Nephron progenitor cell (in vitro differentiated cells): ENCODE results near the gene ECM2.

Experiments
- DNase-seq: peaks from one replicate; pipeline ENCODE4 v3.0.0; 2021
- H3K27ac Mint-ChIP-seq: 2 replicates; pipeline ENCODE4 v1.8.0; 2021; ENCODE audit warnings: mild to moderate bottlenecking, moderate library complexity, mixed read lengths
- H3K27me3 Mint-ChIP-seq: 2 replicates; pipeline ENCODE4 v1.8.0; 2021; ENCODE audit warnings: mild to moderate bottlenecking, low read depth, mixed read lengths; ENCODE audit not compliant: poor library complexity
- H3K36me3 Mint-ChIP-seq: 2 replicates; pipeline ENCODE4 v1.8.0; 2021; ENCODE audit warnings: low read depth, mixed read lengths
- H3K4me1 Mint-ChIP-seq: 2 replicates; pipeline ENCODE4 v1.8.0; 2021; ENCODE audit warnings: mixed read lengths
- H3K4me3 Mint-ChIP-seq: 2 replicates; pipeline ENCODE4 v1.8.0; 2021; ENCODE audit warnings: mild to moderate bottlenecking, moderate library complexity, mixed read lengths
- H3K9me3 Mint-ChIP-seq: 2 replicates; pipeline ENCODE4 v1.8.0; 2021; ENCODE audit warnings: mild to moderate bottlenecking, moderate library complexity, mixed read lengths
- TF ChIP-seq, protein P1 (sequence below): fragments of 200-600 bp; sonication (generic); IDR thresholded peaks from 2 replicates; pipeline ENCODE4 v1.5.0; 2021; ENCODE audit warnings: antibody characterized with exemption

Gene ECM2

DNA sequence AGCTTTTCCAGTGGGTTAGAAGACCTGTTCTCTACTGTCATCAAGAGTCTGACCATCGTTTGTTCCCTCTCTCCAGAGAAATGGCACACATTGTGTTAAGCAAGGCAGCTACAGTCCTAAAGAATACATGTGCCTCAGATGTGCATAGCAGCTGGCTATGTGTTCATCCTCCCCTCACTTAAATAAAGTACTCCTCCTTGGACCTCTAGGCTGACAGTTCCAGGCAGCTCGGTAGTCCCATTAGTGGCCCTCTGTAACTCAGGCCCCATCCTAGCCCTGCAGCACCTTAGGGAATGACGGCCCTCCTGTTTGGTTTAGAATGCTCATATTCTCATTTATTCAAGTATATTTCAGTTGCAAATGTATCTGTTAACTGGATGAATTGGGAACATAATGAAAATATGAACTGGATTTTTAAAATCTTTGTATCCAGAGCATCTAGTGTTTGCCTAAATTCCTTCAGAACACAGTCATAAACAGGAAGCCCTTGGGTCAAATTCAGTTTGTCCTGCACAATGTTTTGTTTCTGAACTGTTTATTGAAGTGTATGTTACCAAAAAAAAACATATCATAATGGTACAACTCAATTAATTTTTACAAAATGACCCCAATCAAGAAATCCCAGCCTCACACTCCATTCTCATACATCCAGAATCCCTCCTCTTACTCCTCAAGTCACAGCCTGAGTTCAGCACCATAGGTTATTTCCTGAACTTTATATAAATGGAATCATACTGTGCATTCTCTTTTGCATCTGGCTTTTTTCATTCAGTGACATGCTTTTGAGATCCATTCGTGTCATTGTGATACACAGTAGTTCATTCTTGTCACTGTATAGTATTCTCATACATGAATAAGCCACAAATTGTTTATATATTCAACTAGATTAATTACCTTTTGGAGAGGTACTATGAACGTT lies 51.9 kb downstream of the ECM2 start:
- DNase-seq = no peak
- H3K27me3 Mint-ChIP-seq = no peaks in the 10 kb centered on the region
- H3K36me3 Mint-ChIP-seq = no peaks in the 10 kb centered on the region
- H3K27ac Mint-ChIP-seq = no peak overlapping the region
- TF ChIP-seq, protein P1, sequence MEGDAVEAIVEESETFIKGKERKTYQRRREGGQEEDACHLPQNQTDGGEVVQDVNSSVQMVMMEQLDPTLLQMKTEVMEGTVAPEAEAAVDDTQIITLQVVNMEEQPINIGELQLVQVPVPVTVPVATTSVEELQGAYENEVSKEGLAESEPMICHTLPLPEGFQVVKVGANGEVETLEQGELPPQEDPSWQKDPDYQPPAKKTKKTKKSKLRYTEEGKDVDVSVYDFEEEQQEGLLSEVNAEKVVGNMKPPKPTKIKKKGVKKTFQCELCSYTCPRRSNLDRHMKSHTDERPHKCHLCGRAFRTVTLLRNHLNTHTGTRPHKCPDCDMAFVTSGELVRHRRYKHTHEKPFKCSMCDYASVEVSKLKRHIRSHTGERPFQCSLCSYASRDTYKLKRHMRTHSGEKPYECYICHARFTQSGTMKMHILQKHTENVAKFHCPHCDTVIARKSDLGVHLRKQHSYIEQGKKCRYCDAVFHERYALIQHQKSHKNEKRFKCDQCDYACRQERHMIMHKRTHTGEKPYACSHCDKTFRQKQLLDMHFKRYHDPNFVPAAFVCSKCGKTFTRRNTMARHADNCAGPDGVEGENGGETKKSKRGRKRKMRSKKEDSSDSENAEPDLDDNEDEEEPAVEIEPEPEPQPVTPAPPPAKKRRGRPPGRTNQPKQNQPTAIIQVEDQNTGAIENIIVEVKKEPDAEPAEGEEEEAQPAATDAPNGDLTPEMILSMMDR = no peak
- H3K4me3 Mint-ChIP-seq = no peak overlapping the region
- peaks cover 6% of the 10 kb centered on the region for H3K4me1 Mint-ChIP-seq
- no peaks in the 10 kb centered on the region for H3K9me3 Mint-ChIP-seq

DNA sequence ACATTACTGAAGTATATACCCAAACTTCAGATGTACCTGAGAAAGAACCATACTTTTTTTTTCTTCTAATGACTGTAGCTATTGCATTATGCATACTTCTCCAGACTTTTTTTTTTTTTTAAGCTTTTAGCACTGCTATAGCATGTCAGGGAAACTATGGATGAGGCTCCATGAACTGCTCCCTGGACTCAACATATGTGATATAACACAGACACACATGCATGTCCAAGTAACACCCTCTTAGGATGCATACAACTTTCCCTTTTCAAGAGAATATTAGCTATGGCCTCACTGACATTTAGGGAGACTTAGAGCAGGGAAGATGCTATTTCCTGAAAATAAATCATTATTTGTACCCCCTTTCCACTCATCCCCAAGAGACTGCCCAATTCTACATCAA lies 53.0 kb downstream of the ECM2 start:
- Mint-ChIP-seq H3K9me3 (no peaks in the 10 kb centered on the region), H3K4me1 (peaks cover 6% of the 10 kb centered on the region), H3K27me3 (no peaks in the 10 kb centered on the region), H3K36me3 (no peaks in the 10 kb centered on the region), H3K4me3 (no peak overlapping the region), H3K27ac (no peak overlapping the region)
- TF ChIP-seq, protein P1 = no peak
- DNase-seq = no peak

GRCh38 chr9:92482329-92482728 lies 53.5 kb downstream of the ECM2 start, which contains the start of gene ASPN:
TSS of gene ASPN (minus strand) at chr9:92482506.
- DNase-seq = no peak
- no peak within 1 kb of the TSS for H3K27ac Mint-ChIP-seq
- H3K4me3 Mint-ChIP-seq = no peak within 1 kb of the TSS
- no peaks in the 10 kb centered on the region for H3K27me3 Mint-ChIP-seq
- no peaks in the 10 kb centered on the region for H3K9me3 Mint-ChIP-seq
- TF ChIP-seq, protein P1 = no peak
- H3K36me3 Mint-ChIP-seq = no peaks in the 10 kb centered on the region
- H3K4me1 Mint-ChIP-seq = peaks cover 6% of the 10 kb centered on the region

GRCh38 chr9:92480986-92481633 lies 54.7 kb downstream of the ECM2 start:
- Mint-ChIP-seq H3K4me1 (peaks cover 6% of the 10 kb centered on the region), H3K27ac (no peak overlapping the region), H3K36me3 (no peaks in the 10 kb centered on the region), H3K4me3 (no peak overlapping the region), H3K27me3 (no peaks in the 10 kb centered on the region), H3K9me3 (no peaks in the 10 kb centered on the region)
- TF ChIP-seq, protein P1 = no peak
- DNase-seq = no peak

DNA sequence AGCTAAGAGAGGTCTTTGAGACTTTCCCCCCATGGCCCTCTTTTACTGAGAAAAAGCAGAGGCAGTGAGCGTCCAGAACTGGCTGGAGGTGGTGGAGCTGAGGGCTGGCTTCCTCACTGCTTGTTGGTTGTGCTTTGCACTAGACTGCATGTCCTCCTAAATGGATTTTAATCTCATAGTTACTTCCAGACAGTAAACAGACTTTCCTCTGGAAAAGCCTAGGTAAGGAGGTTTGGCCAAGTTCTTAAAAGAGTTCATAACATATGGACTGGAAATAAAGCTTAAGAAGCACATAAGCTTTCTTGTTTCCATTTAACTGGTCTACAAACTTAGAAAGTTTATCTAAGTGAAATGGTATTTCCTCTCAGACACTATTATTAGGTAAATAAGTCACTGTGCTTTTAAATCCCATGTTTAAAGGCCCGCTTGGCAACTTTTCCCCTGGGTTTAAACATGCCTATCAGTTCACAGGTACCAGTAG lies 55.5 kb downstream of the ECM2 start:
- no peak for DNase-seq
- TF ChIP-seq, protein P1 = no peak
- no peaks in the 10 kb centered on the region for H3K36me3 Mint-ChIP-seq
- H3K27ac Mint-ChIP-seq = no peak overlapping the region
- H3K4me3 Mint-ChIP-seq = no peak overlapping the region
- H3K27me3 Mint-ChIP-seq = no peaks in the 10 kb centered on the region
- H3K4me1 Mint-ChIP-seq = peaks cover 6% of the 10 kb centered on the region
- H3K9me3 Mint-ChIP-seq = no peaks in the 10 kb centered on the region
